GM13976 (cell line): ENCODE data around the gene MIGA2.

Experiments
- DNase-seq: peaks from one replicate; pipeline ENCODE4 v3.0.0; 2012; ENCODE audit warnings: low spot score
- in situ Hi-C: fragments of 300-500 bp; cut with MboI; formaldehyde crosslinking; loops from one replicate; pipeline ENCODE4 v1.12.0; 2022; ENCODE audit warnings: low sequenced_read_pairs, mixed read lengths, inconsistent platforms; ENCODE audit not compliant: unreplicated experiment
- TF ChIP-seq, protein P1 (sequence below): IDR thresholded peaks from 2 replicates; pipeline ENCODE4 v1.5.1; 2012; ENCODE audit warnings: borderline replicate concordance, mild to moderate bottlenecking; ENCODE audit not compliant: insufficient read depth; ENCODE audit errors: extremely low read depth, missing control alignments, control extremely low read depth

Gene MIGA2

DNA sequence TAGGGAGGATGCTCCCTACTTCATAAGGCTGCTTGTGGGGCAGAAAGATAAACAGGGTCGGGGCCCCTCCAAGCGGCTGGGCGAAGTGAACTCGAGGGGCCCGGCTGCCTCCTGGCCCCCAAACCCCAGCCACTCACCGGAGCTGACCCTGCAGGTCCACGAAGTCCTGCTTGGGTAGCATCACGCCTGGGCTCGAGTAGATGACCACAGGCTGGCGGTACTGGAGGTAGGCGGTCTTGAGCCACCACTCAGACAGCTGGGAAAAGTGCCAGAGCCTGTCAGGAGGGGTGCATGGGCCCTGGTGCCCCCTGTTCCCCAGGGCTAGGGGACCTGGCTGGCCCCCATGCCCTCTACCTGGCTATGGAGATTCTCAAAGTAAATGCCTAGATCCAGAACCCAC lies 67.6 kb downstream of the MIGA2 start:
- DNase-seq: no peak
- TF ChIP-seq, protein P1, sequence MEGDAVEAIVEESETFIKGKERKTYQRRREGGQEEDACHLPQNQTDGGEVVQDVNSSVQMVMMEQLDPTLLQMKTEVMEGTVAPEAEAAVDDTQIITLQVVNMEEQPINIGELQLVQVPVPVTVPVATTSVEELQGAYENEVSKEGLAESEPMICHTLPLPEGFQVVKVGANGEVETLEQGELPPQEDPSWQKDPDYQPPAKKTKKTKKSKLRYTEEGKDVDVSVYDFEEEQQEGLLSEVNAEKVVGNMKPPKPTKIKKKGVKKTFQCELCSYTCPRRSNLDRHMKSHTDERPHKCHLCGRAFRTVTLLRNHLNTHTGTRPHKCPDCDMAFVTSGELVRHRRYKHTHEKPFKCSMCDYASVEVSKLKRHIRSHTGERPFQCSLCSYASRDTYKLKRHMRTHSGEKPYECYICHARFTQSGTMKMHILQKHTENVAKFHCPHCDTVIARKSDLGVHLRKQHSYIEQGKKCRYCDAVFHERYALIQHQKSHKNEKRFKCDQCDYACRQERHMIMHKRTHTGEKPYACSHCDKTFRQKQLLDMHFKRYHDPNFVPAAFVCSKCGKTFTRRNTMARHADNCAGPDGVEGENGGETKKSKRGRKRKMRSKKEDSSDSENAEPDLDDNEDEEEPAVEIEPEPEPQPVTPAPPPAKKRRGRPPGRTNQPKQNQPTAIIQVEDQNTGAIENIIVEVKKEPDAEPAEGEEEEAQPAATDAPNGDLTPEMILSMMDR: no peak
- in situ Hi-C loops: no loop called here

DNA sequence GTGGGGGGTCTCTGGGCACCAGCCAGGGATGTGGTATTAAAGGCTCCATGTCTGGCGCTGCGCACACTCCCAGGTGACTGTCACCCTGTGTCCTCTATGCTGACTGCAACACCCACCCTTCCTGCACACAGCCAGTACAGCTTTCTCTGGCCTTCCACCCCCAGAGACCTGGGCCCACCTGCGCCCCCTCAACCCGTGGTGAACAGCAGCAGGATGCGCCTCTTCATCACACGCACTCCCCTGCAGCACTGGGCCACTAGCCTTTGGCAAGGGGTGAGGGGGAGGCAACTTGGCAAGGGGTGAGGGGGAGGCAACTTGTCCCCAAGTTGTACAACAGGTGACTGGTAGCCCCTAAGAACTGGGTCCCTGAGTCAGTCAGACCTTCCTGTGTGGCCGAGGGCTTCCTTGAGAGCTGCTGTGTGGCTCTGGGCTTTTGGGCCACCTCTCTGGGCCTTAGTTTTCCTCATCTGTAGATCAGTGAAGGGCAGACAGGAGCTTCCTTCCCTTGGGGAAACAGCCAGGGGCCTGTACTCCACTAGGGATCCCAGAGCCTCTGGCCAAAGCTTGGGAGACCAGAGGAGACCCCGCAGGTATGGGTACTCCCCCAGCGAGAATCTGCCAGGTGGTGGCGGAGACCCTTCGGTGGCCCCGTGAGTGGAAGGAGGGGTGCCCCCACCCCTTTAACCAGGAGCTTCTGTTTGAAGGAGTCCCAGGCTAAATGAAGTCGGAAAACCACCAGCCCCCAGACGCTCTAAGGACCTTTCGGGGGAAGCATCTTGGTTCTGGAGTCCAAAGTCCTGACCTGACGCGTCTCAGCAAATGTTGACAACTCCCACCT lies 69.7 kb downstream of the MIGA2 start:
- TF ChIP-seq, protein P1: no peak
- in situ Hi-C loops: no loop called here
- DNase-seq: no peak

DNA sequence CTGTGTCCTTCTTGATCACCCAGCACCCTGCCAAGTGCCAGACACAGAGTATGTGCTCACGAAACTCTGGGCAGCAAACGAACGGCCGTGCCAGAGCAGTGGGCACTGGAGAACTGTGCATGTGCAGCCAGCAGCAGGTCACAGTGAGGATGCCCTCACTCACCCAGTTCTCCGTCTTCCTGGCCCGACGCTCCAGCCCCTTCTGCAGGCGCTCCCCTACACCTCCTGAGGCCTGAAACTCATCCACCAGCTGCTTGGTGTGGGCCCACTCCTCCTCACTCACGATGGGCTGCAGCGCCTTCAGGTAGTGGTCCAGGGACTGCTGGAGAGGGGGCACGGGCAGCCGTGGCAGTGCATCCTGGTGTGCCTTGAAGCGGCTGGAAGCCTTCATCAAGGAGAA lies 71.2 kb downstream of the MIGA2 start:
- DNase-seq: no peak
- in situ Hi-C loops: no loop called here
- TF ChIP-seq, protein P1: no peak

DNA sequence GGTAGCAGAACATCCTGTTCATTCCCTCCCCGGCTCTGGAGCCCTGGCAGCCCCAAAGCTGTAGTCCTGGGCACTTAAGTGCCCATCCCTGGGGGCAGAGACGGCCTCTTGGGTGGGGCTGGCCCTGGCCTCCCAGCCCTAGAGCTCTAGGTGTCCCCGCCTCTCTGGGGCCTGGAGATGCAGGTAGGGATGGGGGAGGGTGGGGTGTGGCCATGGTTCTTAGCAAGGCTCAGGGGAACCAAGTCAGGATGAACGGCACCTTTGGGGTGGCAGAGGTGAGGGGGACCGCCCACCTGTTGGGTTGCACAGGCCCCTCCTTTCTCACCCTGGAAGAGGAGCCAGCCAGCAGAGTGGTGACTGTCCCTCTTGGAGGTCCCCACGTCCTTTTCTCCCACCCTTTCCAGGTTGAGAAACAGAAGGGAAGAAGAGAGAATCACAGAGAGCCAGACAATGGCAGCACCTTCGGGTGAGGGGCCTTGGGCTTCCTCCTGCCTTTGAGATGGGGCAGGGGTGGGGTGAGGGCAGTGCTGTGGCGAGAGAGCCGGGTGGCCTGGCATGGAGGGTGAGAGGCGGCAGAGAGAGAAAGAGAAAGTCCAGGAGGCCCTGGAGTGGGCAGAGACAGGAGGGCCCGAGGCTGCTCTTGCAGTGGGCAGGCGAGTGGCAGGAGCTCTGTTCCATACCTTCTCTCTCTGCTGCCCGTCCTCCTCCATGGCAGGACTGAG lies 71.8 kb downstream of the MIGA2 start:
- no peak for DNase-seq
- TF ChIP-seq, protein P1: no peak
- in situ Hi-C loops: no loop called here

DNA sequence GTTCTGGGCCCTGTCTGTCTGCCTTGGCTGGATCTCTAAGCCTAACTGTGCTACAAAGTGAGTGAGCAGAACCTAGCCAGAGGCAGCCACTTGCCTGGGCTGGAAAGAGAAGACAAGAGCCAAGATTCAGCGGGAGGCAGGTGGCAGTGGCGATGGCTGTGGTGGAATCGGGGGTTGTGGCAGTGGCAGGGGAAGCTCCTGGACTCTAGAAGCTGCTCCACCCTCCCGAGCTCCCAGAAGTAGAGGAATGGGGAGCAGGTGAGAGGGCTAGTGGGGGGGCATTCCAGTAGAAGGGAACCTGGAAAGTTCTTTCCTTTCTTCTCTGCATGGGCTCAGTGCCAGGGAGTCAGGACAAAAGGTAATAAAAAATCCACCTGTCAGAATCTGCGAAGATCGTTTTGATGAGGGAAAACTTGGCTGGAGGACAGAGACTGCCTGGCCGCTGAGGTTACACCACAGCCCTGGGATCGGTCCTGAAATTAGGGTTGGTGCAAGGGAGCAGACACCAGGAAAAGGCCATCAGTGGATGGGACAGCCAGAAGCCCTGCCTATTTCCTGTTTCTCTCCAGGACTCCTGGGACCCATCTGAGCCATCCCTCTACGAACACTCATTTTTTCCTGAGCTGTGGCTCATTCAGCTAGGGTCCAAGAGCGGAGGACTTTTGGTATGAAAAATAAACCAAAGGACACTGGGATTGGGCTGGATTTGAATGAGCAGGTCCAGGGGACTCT lies 72.5 kb downstream of the MIGA2 start:
- DNase-seq: no peak
- TF ChIP-seq, protein P1: no peak
- in situ Hi-C loops: no loop called here

DNA sequence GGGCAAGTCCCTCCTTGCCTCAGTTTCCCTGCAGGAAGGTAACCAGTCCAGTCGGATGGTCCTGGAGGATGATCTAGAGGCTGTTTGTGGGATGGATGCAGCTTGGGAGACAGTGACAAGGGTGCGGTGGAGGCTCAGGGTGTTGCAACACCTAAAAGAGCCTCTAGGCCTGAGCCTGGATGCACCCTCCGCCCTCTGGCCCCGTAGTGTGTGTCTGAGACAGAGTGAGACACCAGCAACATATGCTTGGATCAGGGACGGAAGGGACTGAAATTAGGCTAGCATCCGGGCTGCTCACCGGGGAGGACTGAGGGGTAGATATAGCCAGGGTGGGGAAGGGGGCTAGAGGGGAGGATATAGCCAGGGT lies 73.1 kb downstream of the MIGA2 start:
- no peak for DNase-seq
- TF ChIP-seq, protein P1: no peak

More for the DNA sequence above, 73.1 kb downstream of the MIGA2 start:
- in situ Hi-C loops: no loop called here
